ENCODE results near the gene ANTXRL. TPM values are rescaled to one million over a fixed set of nuclear protein-coding genes. Genes with fewer than 3 reads are reported as not detected.

ANTXRL gene
- total and polyA plus RNA-seq, 10 of the 15 experiments (the other 5 are each of a cell fraction or from before 2014, with no cell fraction given): not detected

DNA sequence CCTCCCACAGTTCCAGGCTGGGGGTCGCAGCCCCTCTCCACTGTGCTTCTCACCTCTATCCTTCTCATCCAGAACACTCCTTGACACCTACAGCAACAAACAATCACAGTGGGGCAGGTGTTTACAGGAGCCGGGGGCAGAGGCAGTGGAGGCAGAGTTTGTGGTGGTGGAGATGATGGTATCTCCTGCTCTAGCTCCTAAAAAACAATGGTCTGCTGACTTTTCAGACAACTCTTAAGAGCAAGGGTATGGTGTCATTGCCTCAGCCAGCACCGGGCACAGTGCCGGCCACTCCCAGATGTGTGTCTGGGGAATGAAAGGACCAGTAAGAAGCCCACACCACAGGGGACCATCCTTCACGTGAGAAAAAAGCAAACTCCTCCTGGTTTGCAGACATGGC, 36.3 kb upstream of the ANTXRL start (continued):
- TF ChIP-seq TCF3 (IDR thresholded peaks at IDR 0.05; ENCODE audit: borderline replicate concordance, insufficient read depth, low read depth, low read length): no peak
- TF ChIP-seq PAX5 (IDR thresholded peaks at IDR 0.05; ENCODE audit: borderline replicate concordance, low read depth, low read length): no peak
- no peak for TF ChIP-seq SIN3A (IDR thresholded peaks at IDR 0.05; ENCODE audit: low read depth, low read length)
- no peak for TF ChIP-seq POLR2AphosphoS5 (IDR thresholded peaks at IDR 0.05; ENCODE audit: low read length)

GRCh38 chr10:46250898-46251856, 35.6 kb upstream of the ANTXRL start:
- Histone ChIP-seq H3K27me3 (replicated peaks in 1 of 2; ENCODE audit: control insufficient read depth in 2 of 2, insufficient read depth in 2 of 2, low read length in 1 of 2) (no peaks in the 10 kb centered on the region), H3K4me3 (no peak overlapping the region), H3K4me1 (ENCODE audit: control insufficient read depth, insufficient read depth, low read length) (no peaks in the 10 kb centered on the region), H4K20me1 (ENCODE audit: control insufficient read depth, insufficient read depth) (no peaks in the 10 kb centered on the region), H3K9me3 (replicated peaks; ENCODE audit: control insufficient read depth, insufficient read depth, low read length) (no peaks in the 10 kb centered on the region), H3K4me2 (ENCODE audit: control insufficient read depth, insufficient read depth) (no peak overlapping the region), H3K27ac (ENCODE audit: control insufficient read depth, insufficient read depth) (no peak overlapping the region), H3K9ac (ENCODE audit: control insufficient read depth, insufficient read depth, low read length) (no peak overlapping the region), H3K36me3 (ENCODE audit: control insufficient read depth in 2 of 2, insufficient read depth in 2 of 2, low read length in 1 of 2) (no peaks in the 10 kb centered on the region), H2AFZ (ENCODE audit: control insufficient read depth, low read depth, low read length) (no peak overlapping the region), H3K79me2 (ENCODE audit: control insufficient read depth, insufficient read depth, low read length) (no peaks in the 10 kb centered on the region)
- CTCF ChIA-PET: interaction anchor here (1.0 kb wide), 1 partner anchor 16 kb away, joined by 3 read pairs; no protein-coding TSS in a partner anchor
- SMC1A ChIA-PET (ENCODE audit: uncharacterized antibody, unreplicated experiment): no interaction called here
- intact Hi-C loops (cut with micrococcal nuclease; ENCODE audit: unreplicated experiment): loop anchor here (10.0 kb wide), 1 partner anchor 1016 kb away; no protein-coding TSS in a partner anchor
- no peak for TF ChIP-seq FOXK2 (IDR thresholded peaks at IDR 0.05)
- no peak for TF ChIP-seq MEF2B (IDR thresholded peaks at IDR 0.05; ENCODE audit: partially characterized antibody, poor library complexity, severe bottlenecking)
- TF ChIP-seq, protein P1, sequence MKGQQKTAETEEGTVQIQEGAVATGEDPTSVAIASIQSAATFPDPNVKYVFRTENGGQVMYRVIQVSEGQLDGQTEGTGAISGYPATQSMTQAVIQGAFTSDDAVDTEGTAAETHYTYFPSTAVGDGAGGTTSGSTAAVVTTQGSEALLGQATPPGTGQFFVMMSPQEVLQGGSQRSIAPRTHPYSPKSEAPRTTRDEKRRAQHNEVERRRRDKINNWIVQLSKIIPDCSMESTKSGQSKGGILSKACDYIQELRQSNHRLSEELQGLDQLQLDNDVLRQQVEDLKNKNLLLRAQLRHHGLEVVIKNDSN (IDR thresholded peaks at IDR 0.05; ENCODE audit: borderline replicate concordance, extremely low read length, insufficient read depth, low read depth, low read length): no peak
- no peak for TF ChIP-seq ZNF217 (IDR thresholded peaks at IDR 0.05)
- no peak for TF ChIP-seq JUNB (IDR thresholded peaks at IDR 0.05)
- no peak for TF ChIP-seq KAT2A (conservative IDR thresholded peaks at IDR 0.05; ENCODE audit: control insufficient read depth, low read depth, low read length)
- no peak for TF ChIP-seq BCL3 (IDR thresholded peaks at IDR 0.05; ENCODE audit: borderline replicate concordance, insufficient read depth, low read depth, low read length, poor library complexity, severe bottlenecking)
- TF ChIP-seq NRF1 (conservative IDR thresholded peaks at IDR 0.05; ENCODE audit: low read depth, low read length): no peak
- TF ChIP-seq POLR2AphosphoS2 (IDR thresholded peaks at IDR 0.05; ENCODE audit: low read depth, low read length): no peak
- RAD21 ChIA-PET (ENCODE audit: unreplicated experiment): no interaction called here
- 39% methylated on average over 7 of the region's 9 CpGs for WGBS (ENCODE audit: insufficient coverage, insufficient replicate concordance, low lambda C conversion rate, missing lambda C conversion rate)
- in situ Hi-C loops (cut with MboI): no loop called here
- BruUV-seq (replicated peaks): no TSS peak
- FAIRE-seq (no peak), DNase-seq (ENCODE audit: low read depth, low spot score) (no peak), ATAC-seq (no peak)
- POLR2A ChIA-PET: no interaction called here
